K562 (cell line): ENCODE measurements around the gene ALDH16A1.

Experiments used
- BRD4 ChIP-seq: fragments of 200-600 bp; sonication (generic); IDR thresholded peaks from 2 replicates; pipeline ENCODE4 v1.6.1; 2017; ENCODE audit warnings: inconsistent platforms
- CTCF ChIP-seq, 3 experiments: IDR thresholded peaks in 2 of 3; conservative IDR thresholded peaks in 1 of 3; 2 replicates each; pipeline ENCODE4 v1.5.1; 2011 to 2012; ENCODE audit warnings: low read length in 3 of 3, mild to moderate bottlenecking in 3 of 3, control low read depth in 2 of 3, improper control_type of control experiment in 1 of 3, inconsistent platforms in 1 of 3, low read depth in 1 of 3, mixed read lengths in 1 of 3, moderate library complexity in 1 of 3; ENCODE audit not compliant: insufficient read depth in 2 of 3
- E2F5 ChIP-seq: sonication (generic); formaldehyde crosslinking; IDR thresholded peaks from 2 replicates; pipeline ENCODE4 v1.8.0; 2022; ENCODE audit warnings: mild to moderate bottlenecking, missing genetic modification reagents
- FOXA1 ChIP-seq: fragments of 450-650 bp; IDR thresholded peaks from 2 replicates; pipeline ENCODE4 v1.6.1; 2016; ENCODE audit warnings: mild to moderate bottlenecking, borderline replicate concordance
- JUN ChIP-seq, 2 experiments: sonication (generic) in 1 of 2; formaldehyde crosslinking in 1 of 2; IDR thresholded peaks; 2 replicates each; pipeline versions ENCODE4 v1.6.1 to v1.8.0; 2012 to 2022; ENCODE audit warnings: borderline replicate concordance in 2 of 2, mild to moderate bottlenecking in 2 of 2, improper control_type of control experiment in 1 of 2, low read depth in 1 of 2, low read length in 1 of 2, missing genetic modification reagents in 1 of 2
- MCM3 ChIP-seq: fragments of 450-650 bp; IDR thresholded peaks from 2 replicates; pipeline ENCODE4 v1.6.1; 2016
- PATZ1 ChIP-seq: fragments of 250-450 bp; sonication (Bioruptor Pico); IDR thresholded peaks from 2 replicates; pipeline ENCODE4 v1.5.0; 2020; ENCODE audit warnings: mild to moderate bottlenecking, borderline replicate concordance
- POLR2A ChIP-seq: fragments of 450-650 bp; conservative IDR thresholded peaks from 2 replicates; pipeline ENCODE4 v1.6.1; 2016
- ZNF274 ChIP-seq: IDR thresholded peaks from 2 replicates; pipeline ENCODE4 v1.6.1; 2011; ENCODE audit warnings: low read depth, mild to moderate bottlenecking, low read length, moderate library complexity, borderline replicate concordance
- ZNF280A ChIP-seq: fragments of 450-650 bp; IDR thresholded peaks from 2 replicates; pipeline ENCODE4 v1.6.1; 2018; ENCODE audit warnings: mild to moderate bottlenecking, low read depth; ENCODE audit not compliant: partially characterized antibody
- ZNF354B ChIP-seq: fragments of 250-450 bp; sonication (Bioruptor Pico); IDR thresholded peaks from 2 replicates; pipeline ENCODE4 v1.4.0; 2020

- TF ChIP-seq E2F5 (CRISPR knock-in tag) (no peak), PATZ1 (CRISPR knock-in tag) (no peak), ZNF274 (no peak), ZNF354B (no peak), FOXA1 (no peak), MCM3 (no peak), CTCF (IDR thresholded peaks at IDR 0.05 in 2 of 3, conservative IDR thresholded peaks at IDR 0.05 in 1 of 3; ENCODE audit: insufficient read depth in 2 of 3, low read depth in 1 of 3, low read length in 3 of 3) (no peak), JUN (IDR thresholded peaks at IDR 0.05; ENCODE audit: borderline replicate concordance, low read depth, low read length) (no peak), JUN (CRISPR knock-in tag; IDR thresholded peaks at IDR 0.05; ENCODE audit: borderline replicate concordance) (no peak), POLR2A (no peak; the same call in 1 of the 2 replicates), ZNF280A (no peak), BRD4 (no peak)
Measured at GRCh38 chr19:49409441-49410029, 43.5 kb upstream of the ALDH16A1 start.
